SIG-M5 treated with dmso at 0.1 percent for 504 hours (cell line): ENCODE results near the gene RGS3.

Source experiments
- DNase-seq: peaks from one replicate; lab custom pipeline; 2025; ENCODE audit not compliant: unreplicated experiment; lab: John Stamatoyannopoulos, UW

The RGS3 gene

DNA sequence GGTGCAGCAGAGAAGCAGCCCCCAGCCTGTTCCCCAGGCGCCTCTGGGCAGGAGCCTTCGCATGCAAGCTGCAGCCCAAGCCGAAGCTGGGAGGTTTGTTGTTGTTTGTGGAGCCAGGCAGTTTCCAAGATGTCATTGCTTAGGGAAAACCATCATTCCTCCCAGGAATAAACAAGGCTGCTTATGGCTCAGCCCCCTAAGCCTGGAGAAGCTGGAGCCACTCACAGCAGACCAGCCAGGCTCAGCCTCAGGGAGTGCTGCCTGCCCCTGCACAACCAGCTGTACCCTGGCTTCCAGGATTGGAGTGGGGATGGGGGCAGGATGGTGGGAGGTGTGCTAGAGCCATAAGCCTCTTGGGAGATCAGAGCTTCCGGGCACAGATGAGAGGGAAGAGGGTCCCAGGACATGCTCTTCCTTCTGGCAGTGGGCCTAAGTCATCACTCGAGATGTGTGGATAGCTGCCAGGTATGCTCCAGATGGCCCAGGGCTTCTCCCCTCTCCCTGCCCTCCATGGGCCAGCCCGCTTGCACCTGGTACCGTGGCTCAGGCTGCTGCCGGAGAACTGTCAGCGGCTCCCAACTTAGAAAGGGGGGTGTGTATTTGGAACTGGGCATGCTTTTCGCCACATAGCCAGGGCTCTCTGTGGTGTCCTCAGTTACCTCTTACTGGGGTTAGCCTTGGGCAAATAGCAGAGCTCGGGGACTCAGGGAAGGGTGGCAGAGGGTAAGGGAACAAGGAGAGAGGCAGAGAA is 105.2 kb downstream of the RGS3 start:
- DNase-seq, result no peak

DNA sequence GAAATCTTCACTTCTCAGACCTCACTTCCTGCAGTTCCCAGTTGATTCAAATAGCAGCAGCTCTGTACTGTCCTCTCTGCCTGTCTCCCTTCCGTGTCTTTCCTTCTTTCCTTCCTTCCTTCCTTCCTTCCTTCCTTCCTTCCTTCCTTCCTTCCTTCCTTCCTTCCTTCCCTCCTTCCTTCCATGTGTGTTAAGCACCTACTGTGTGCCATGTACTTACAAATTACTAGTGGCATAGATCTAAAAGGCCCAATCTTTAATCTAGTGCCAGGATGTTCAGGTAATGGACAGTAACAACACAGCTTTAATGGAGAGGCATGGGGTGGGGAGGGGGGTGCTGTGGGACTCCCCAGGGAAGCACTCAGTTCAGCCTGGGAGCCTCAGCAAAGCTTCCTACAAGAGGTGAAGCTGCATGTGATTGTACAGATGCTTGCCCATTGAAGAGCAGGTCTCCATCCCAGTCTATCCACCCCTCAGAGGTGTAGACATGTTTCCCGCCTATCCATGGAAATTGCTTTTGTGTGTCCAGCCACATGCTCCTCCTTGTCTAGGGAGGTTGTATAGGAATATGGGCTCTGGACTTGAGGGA is 106.0 kb downstream of the RGS3 start:
- no peak for DNase-seq

DNA sequence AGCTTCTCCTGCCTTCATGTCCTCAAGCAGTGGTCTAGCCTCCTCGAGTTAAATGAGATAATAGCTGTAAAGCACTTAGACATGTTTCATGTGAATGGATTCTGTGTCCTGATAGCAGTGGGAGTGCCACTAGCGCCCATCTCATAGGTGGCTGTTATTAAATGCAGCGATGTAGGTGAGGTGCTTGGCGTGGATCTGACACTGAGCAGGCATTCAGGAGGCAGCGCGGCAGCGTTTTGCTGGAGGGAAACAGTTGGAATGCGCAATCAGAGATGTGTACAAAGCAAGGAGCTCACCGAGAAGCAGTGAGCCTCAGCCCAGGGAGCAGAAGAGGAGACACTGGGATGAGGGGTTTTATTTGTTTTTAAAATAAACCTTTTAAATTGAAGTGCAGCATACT is 106.6 kb downstream of the RGS3 start:
- DNase-seq, result no peak

DNA sequence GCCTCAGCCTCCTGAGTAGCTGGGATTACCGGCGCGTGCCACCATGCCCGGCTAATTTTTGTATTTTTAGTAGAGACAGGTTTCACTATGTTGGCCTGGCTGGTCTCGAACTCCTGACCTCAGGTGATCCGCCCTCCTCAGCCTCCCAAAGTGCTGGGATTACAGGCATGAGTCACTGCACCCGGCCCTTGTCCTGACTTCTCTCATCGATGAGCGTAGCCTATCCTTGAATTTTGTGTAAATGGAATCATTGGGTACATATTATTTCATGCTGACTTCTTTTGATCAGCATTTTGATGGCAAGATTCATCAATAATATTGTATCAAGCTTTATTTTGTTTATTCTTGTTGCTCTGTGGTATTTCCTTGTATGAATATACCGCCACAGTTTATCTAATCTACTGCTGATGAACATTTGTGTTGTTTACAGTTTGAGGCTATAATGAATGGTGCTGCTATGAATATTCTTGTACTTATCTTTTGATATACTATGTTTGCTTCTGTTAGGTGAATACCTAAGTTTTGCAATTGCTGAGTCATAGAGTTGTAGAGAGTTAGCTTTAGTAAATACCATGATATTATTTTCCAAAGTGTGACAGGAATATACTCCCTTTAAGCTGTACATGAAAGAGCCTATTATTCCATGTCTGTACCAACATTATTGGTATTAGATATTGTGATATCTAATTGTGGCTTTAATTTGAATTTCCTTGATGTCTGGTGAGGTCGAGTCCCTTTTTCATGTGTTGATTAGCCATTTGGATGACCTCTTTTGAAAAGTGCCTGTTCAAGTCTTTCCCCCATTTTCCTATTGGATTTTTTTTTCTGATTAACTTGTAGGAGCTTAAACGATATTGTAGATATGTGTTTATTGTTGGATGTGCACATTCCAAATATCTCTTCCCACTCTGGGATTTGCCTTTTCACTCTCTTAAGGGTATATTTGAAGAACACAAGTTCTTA is 107.5 kb downstream of the RGS3 start:
- DNase-seq, result no peak

DNA sequence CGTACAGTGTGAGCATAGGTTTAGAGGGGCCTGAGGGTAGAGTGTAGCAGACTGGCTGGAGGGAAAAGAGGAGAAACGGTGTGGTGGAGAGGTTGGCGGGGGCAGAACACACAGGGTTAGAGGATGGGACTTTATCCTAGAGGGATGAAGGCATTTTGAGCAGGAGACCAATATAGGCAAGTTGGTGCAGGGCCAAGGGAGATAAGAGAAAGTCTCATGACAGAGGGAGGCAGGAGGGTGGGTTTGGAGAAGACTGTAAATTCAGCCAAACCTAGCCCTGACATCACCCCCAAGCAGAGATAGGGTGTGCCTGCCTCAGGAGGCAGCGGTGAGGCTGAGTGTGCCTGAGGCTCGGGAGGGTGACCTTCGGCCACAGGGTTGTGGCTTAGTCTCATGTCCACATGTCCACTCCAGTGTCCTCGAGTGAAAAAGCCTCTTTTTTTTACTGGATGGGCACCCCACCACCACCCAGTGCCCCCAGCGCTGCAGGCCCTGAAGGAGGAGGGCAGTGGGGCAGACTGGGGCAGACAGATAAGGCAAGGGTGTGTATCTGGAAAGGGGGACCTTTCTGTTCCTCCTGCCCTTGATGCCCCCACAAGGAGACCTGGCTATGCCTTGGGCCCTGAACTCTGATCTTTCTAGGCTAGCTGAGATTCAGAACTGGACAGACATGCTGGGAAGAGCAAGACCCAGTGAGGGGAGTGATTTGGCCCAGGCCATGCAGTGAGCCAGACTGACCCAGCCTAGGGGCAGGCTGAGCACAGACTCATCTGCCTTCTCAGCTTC is 108.7 kb downstream of the RGS3 start:
- DNase-seq, result no peak

DNA sequence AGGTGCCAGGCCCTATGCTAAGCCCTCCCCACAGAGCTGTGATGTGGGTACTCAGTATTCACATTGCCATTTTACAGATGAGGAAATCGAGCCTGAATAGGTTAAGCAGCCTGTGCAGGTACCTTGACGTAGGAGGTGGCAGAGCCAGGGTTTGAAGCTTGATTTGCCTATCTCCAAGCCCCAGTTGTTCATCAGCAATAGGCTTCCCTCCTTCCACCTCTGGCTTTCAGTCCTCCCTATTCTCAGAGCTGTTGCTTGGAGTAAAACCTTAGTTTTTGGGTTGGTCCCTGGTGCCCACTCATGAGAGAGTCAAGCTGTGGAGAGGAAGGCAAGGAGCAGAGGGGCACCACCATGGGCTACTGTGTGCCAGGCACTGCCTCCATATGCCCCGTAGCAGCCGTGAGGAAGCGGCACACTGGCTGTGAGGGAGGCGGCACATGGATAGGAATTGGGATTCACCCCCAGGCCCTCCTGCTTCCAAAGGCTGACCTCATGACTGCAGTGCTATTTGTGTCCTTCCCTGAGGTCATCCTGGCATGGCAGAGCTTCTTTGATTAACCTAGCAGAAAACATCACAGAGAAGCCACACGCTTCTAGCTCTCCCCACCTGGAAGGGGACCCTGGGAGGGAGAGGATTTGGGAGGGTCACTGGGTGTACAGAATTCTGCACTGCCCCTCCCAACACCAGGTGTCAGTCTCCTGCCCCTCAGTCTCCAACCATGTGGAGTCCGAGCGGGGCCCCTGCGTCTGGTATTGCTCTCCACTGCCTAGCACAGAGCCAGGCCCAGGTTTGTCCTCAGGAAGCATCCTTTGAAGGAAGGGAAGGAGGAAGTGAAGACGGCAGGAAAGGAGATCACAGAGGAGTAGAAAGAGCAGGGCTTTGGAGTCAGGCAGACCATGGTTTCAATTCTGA is 109.8 kb downstream of the RGS3 start:
- DNase-seq, result no peak

DNA sequence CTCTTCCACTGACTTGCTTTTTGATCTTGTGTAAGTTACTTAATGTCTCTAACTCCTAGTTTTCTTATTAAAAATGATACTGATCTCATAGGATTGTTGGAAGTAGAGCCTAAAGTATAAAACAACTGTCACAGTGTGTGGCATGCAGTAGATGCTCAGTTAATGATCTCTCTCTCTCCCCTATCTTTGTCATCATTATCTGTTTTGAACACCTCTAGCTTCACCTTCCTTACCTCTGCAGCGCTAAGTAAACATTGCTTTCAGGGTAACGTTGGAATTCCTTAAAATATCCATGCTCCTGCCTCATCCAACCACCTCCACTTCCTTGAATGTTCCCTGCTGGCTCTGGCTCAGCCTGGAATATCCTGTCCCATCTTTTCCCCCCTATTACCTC is 110.4 kb downstream of the RGS3 start:
- no peak for DNase-seq

DNA sequence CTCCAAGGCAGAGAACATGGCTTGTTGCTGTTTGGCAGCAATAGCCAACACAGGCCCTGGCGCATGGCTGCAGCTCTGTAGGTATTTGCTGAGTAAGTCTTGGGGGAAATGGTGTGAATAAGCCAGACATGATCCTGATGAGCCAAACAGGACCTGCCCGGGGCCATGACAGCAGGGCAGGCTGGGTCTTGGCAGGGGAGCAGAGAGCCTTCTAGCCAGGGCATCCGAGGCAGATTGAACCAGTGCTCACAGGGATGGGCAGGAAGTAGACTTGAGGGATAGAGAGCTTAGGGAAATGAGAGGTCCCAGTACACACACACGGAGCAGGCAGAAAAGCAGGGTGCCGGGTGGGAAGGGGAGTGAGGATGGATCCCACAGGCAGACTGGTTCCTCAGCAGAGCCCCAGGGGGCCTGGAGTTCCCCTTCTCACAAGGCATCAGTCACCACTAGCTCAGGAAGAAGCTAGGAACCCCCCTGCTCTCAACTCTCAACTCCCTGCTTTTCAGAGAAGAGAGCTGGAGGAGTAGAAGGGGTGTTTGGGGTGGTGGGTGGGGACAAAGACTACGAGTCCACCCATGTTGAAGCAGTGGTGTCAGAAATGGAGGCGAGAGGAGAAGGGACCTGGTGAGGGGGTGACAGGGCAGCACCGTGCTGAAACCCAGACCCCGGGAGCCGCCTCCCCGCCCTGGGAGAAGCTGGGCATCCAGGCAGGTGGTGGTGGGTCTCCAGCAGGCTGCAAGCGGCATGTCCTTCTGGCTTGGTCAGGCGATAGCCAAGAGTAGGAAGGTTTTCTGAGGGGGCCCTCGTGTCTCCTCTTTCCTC is 111.1 kb downstream of the RGS3 start:
- no peak for DNase-seq

DNA sequence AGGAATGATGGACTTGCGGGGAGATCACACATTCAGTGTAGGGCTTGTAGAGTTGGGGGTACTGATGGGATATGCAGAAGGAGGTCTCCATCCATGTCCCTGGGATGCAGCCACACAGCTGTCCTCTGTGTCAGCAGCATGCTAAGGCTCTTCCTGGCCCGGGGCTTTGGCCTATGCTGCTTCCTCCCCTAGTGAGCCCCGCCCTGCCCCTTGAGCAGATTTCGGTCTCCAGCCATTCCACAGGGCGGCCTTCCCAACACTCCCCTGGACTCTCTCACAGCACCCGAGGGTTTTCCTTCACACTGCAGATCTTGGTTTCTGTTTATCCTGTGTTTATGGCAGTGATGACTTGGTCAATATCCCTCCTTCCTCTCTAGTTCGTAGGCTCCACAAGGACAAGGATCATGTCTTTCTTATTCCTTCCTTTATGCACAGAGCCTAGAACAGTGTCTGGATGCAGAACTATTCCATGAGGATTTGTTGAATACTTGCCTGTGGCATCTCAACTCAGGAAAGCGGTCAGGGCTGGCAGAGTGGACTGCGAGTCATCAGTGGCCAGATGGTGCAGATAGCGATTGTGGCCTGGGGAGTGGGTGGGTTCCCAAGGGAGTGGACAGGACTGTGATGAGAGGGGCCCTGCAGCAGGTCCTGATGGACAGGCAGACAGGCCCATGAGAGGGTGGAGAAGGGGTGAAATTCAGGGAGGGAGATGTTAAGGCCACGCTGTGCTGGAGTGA is 114.2 kb downstream of the RGS3 start:
- no peak for DNase-seq

DNA sequence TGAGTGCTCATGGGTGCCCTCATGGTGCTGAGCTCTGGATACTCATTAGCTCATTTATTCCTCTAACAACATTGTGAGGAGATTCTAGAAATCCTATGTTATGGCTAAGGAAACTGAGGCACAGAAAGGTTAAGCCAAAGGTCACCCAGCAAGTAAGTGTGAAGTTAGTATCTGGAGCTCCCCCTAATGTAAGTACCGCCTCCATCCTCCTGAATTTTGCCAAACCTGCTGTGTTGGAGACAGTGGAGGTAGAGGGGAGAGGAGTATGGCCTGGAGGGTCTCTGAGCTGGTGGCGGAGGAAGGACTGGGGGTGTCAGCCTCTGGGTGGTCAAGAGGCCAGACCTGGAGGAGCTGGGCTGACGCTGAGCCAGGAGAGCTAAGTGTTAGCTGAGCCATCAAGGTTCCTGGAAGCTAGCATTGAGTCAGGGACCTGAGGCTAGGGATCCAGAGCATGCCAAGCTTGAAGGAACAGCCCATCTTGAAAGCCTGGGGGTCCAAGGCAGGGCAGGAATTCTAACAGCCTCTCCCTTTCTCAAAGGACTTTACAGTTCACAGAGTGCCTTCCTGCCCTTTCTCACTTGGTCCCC is 114.8 kb downstream of the RGS3 start:
- DNase-seq, result no peak

DNA sequence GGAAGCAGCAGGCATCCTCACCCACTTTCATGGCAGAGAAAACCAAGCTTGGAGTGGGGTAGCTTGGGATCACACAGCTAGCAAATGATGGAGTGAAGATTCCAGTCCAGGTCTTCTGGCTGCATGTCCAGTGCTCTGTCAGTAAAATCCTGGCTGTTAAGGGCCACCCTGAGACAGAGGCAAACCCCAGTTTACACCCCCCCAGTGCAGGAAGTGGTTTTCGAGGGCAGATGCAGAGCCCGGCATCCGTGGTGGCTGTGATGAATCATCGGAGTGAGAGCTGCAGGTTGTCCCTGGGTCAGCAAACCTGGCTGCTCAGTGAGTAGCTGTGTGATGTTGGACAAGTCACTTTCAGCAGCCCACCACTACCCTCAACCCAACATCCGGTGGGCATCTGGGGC is 115.4 kb downstream of the RGS3 start:
- DNase-seq, result peak; percentile 87

DNA sequence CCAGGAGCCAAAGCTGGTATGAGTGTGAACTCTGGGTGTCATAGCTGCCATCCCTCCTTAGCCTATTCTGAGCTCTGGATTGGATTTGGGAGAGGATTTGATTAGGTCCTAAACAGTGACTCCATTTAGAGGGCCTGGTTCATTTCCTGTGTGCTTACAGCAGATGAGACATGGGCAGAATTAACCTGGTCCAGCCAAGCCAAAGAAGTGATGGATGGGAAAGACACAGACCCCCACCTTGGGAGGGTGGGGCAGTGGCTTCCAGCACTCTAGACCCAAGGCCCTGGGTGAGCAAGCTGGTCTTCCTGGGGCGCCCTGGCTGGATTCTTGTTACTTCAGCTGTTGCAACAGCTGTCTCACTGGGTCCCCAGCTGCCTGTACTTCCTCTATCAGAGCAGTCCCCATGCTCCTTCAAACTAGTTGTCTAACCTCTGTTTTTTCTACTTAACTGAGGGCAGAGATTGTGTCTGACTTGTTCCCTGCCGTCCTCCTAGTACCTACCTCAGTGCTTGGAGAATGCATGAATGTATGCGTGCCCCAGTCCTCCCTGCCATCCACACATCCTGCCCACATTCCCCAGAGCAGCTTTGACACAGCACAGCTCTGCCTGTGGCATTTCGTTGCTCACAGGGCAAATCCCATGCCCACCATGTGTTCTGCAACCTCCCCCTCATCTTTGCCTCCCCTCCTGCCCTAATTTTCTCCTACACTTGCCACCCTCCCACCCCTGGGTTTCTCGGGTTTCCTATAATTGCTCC is 115.9 kb downstream of the RGS3 start:
- DNase-seq, result peak; percentile 83

DNA sequence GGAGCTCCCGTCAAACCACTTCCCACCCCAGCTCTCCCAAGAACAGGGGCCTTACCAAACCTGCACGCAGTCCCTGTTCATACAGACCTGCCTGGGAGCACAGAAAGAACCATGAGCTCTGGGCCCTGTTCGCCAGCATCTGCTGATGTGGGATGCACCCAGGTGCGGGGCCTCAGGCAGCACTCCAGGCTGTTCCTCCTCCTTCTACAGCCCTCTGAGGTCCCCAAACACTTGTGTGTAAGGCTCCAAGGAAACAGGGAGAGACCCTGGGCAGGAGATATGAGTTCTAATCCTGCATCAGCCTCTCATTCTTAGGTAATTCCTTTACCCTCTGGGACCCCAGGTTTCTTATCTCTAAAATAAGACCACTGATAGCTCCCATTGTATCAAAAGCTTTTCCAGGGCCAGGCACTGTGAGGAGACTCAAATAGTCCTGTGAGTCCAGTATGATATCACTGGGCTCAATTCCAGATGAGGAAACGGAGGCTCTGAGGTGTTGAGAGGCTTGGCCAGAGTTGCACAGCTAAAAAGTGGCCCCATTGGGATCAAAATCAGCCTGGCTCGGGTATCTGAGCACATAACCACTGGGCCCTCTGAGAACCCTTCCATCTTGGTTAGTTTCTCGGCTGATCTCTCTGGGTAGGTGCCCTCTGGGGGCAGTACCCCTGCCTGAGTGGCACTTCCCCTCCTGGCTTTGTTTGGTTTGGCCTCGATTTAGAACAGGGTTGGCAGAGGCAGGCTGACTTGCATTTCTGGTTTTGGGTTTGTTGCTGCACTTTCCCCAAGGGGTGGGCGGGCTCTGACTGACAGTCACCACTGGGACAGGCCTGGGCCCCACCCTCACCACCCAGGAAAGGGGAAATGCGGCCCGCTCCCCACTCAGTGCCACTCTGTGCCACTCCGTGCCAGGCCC is 116.8 kb downstream of the RGS3 start:
- peak; percentile 46 for DNase-seq

DNA sequence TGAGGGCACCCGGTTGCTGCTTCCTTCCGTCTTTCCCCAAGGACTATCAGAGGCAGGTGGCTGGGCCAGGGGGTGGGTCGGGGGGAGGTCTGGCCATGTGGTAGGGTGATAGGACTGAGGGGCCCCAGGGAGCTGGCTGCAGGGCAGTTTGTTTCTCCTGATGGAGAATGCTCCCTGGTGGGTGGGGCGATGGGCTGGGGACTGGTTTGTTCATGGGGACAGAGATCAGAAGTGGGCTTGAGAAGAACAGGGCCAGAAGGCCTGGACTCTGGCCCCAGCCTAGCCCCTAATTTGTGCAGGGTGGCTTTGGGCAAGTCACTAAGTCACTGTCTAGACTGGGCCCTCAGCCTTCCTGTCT is 117.4 kb downstream of the RGS3 start:
- no peak for DNase-seq

DNA sequence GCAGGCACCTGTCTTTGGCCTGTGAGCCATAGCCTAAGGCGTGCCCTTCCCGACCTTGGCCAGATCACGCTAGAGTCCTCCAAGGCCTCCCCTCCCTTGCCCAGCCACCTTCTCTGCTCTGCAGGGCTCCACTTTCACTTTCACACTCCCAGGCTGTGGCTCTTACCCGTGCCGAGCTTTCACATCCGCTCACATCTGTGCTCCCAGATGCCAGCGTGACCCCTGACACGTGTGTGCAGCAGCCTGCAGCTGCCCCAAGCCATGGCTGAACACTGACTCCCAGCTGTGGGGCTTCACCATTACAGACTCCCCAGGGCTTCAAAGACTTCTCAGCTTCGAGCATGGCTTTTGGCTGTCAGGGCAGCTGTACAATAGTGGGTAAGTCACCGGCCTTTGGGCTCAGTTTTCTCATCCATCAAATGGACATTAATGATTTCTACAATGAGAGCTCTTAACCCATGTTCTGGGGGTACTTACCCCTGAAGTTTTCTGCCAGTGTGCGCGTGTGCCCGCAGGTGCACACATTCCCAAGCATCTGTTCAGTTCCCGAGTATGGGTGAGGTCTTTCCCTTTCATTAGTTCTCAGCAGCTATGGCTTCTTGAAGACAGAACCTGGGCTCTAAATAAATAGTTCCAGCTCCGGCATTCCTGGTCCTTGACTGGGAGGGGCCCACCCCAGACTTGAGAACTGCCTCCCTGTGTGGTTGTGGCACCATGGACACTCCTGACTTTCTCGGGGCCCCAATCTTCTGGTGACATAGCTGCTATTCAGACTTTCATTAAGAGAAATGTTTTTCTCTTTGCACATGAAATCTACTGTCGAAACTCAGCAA is 118.6 kb downstream of the RGS3 start:
- DNase-seq, result peak; percentile 8
